OCI-LY1 (cell line): ENCODE results near the gene SLC1A4.

Experiments
- H2AFZ ChIP-seq: fragments of 200-600 bp; sonication (generic), shearing (Covaris generic); 2 replicates; pipeline ENCODE4 v1.6.0; 2014; ENCODE audit warnings: antibody characterized with exemption, mild to moderate bottlenecking, low read length
- H3F3A ChIP-seq: fragments of 200-600 bp; sonication (generic), shearing (Covaris generic); 2 replicates; pipeline ENCODE4 v1.6.0; 2014; ENCODE audit warnings: mild to moderate bottlenecking, antibody characterized with exemption, low read length, moderate library complexity; ENCODE audit not compliant: insufficient read depth
- H3K27ac ChIP-seq: fragments of 200-600 bp; sonication (generic); 2 replicates; pipeline ENCODE4 v1.5.1; 2014; ENCODE audit warnings: low read length, mixed run types, mild to moderate bottlenecking, low read depth; ENCODE audit not compliant: poor library complexity, severe bottlenecking
- H3K27me3 ChIP-seq: fragments of 200-600 bp; sonication (generic); 2 replicates; pipeline ENCODE4 v1.6.0; 2014; ENCODE audit warnings: antibody characterized with exemption, mild to moderate bottlenecking, low read length, moderate library complexity; ENCODE audit not compliant: insufficient read depth
- H3K36me3 ChIP-seq: fragments of 200-600 bp; sonication (generic); 2 replicates; pipeline ENCODE4 v1.6.1; 2014; ENCODE audit warnings: mild to moderate bottlenecking, antibody characterized with exemption, low read length, moderate library complexity, mixed read lengths; ENCODE audit not compliant: insufficient read depth
- H3K4me1 ChIP-seq: fragments of 200-600 bp; sonication (generic); 2 replicates; pipeline ENCODE4 v1.5.1; 2014; ENCODE audit warnings: mild to moderate bottlenecking, low read length, moderate library complexity; ENCODE audit not compliant: insufficient read depth, severe bottlenecking
- H3K4me2 ChIP-seq: fragments of 200-600 bp; sonication (generic), shearing (Covaris generic); 2 replicates; pipeline ENCODE4 v1.6.1; 2014; ENCODE audit warnings: low read length
- H3K4me3 ChIP-seq: fragments of 200-600 bp; sonication (generic); 2 replicates; pipeline ENCODE4 v1.5.1; 2014; ENCODE audit warnings: low read length, low read depth, mild to moderate bottlenecking, mixed read lengths; ENCODE audit not compliant: poor library complexity, severe bottlenecking
- H3K79me2 ChIP-seq: fragments of 200-600 bp; shearing (Covaris generic); 2 replicates; pipeline ENCODE4 v1.6.1; 2016; ENCODE audit warnings: mixed run types, low read length, mixed read lengths; ENCODE audit not compliant: insufficient read depth
- H3K9ac ChIP-seq: fragments of 200-600 bp; sonication (generic), shearing (Covaris generic); 2 replicates; pipeline ENCODE4 v1.6.1; 2014; ENCODE audit warnings: mild to moderate bottlenecking, low read length, mixed read lengths
- H3K9me2 ChIP-seq: fragments of 200-600 bp; sonication (generic), shearing (Covaris generic); 2 replicates; pipeline ENCODE4 v1.6.1; 2014; ENCODE audit warnings: low read depth, mild to moderate bottlenecking, low read length, mixed read lengths
- H3K9me3 ChIP-seq: fragments of 200-600 bp; shearing (Covaris generic); 2 replicates; pipeline ENCODE4 v1.6.1; 2014; ENCODE audit warnings: low read length, mixed read lengths
- H4K20me1 ChIP-seq: fragments of 200-600 bp; sonication (generic), shearing (Covaris generic); 2 replicates; pipeline ENCODE4 v1.6.0; 2016; ENCODE audit warnings: mild to moderate bottlenecking, low read length; ENCODE audit not compliant: insufficient read depth
- CTCF ChIP-seq: fragments of 200-600 bp; sonication (generic), shearing (Covaris generic); IDR thresholded peaks from 2 replicates; pipeline ENCODE4 v1.5.1; 2017; ENCODE audit warnings: mild to moderate bottlenecking, antibody characterized with exemption, low read length, moderate library complexity, mixed read lengths
- EZH2 ChIP-seq: fragments of 200-600 bp; sonication (generic), shearing (Covaris generic); IDR thresholded peaks from 2 replicates; pipeline ENCODE4 v1.8.0; 2017; ENCODE audit warnings: borderline replicate concordance, mixed run types, mild to moderate bottlenecking, antibody characterized with exemption, low read length, moderate library complexity, mixed read lengths

Gene SLC1A4

DNA sequence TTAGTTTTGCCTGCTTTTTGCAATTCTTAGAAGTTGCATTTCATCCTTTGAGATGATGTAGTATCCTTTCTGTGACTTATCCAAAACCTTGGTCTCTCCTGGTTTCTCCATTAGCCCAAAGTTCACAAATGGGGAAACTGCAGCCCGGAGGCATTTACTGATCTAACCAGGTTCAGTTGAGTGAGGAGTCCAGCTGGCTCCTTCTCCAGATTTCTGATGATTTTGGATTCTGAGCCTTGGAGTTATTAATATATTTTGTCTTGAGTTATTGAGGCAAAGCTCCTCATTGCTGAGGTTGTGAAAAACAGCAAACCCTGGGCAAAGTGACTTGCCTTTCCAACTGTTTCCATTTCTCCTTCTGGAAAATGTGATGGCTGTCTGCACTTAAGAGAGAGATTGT lies 1.7 kb downstream of the SLC1A4 start:
- Histone ChIP-seq H3F3A (0 out of 2 replicates have a peak, but pooled peaks cover 7% of the 10 kb centered on the region), H3K36me3 (peaks cover 38% of the 10 kb centered on the region), H3K27ac (peak overlapping the region; percentile 66), H3K9me2 (no peaks in the 10 kb centered on the region), H3K4me1 (peaks cover 73% of the 10 kb centered on the region), H2AFZ (no peak overlapping the region), H4K20me1 (no peaks in the 10 kb centered on the region), H3K27me3 (no peaks in the 10 kb centered on the region), H3K9me3 (no peaks in the 10 kb centered on the region), H3K79me2 (peaks cover 61% of the 10 kb centered on the region), H3K4me3 (peak overlapping the region; percentile 98), H3K4me2 (peak overlapping the region; percentile 87), H3K9ac (peak overlapping the region; percentile 95)
- TF ChIP-seq EZH2: no peak
- TF ChIP-seq CTCF: no peak

GRCh38 chr2:64992218-64992617 lies 3.0 kb downstream of the SLC1A4 start:
- Histone ChIP-seq H3K9me3 (no peaks in the 10 kb centered on the region), H3K79me2 (peaks cover 75% of the 10 kb centered on the region), H3K9ac (peak overlapping the region; percentile 55), H3F3A (no peaks in the 10 kb centered on the region), H3K4me2 (peak overlapping the region; percentile 87), H3K27me3 (no peaks in the 10 kb centered on the region), H3K4me1 (peaks cover 71% of the 10 kb centered on the region), H3K4me3 (peak overlapping the region; percentile 98), H3K9me2 (no peaks in the 10 kb centered on the region), H3K36me3 (peaks cover 49% of the 10 kb centered on the region), H4K20me1 (no peaks in the 10 kb centered on the region), H3K27ac (peak overlapping the region; percentile 69), H2AFZ (no peak overlapping the region)
- TF ChIP-seq CTCF (no peak), EZH2 (no peak)

DNA sequence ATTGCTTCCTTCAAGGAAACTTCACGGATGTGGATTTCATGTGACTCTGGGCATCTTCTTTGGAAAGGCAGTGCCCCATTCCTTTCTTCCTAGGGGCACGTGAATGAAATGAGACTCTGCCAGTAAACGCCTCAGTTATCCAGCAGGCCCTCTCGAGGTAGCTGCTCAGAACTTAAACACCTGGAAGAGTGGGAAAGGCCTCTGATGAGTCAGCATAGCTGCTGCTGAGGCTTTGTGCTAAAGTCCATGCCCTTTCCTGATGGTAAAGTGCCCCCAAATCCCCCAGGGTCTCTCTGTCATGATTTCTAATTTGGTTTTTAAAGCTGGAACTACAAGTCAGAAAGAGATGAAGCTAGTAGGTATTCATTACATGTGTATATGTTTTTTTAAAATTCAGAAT lies 3.8 kb downstream of the SLC1A4 start:
- H3K9me3 ChIP-seq: no peaks in the 10 kb centered on the region
- H3K36me3 ChIP-seq: peaks cover 49% of the 10 kb centered on the region
- H3F3A ChIP-seq: no peaks in the 10 kb centered on the region
- no peaks in the 10 kb centered on the region for H3K9me2 ChIP-seq
- peak overlapping the region; percentile 87 for H3K4me2 ChIP-seq
- TF ChIP-seq EZH2: no peak
- TF ChIP-seq CTCF: no peak
- no peaks in the 10 kb centered on the region for H3K27me3 ChIP-seq
- peak overlapping the region; percentile 98 for H3K4me3 ChIP-seq
- H3K4me1 ChIP-seq: peaks cover 70% of the 10 kb centered on the region
- no peaks in the 10 kb centered on the region for H4K20me1 ChIP-seq
- peak overlapping the region; percentile 69 for H3K27ac ChIP-seq
- peak overlapping the region; percentile 55; the same call in 1 of the 2 replicates for H3K9ac ChIP-seq
- H3K79me2 ChIP-seq: peaks cover 80% of the 10 kb centered on the region
- H2AFZ ChIP-seq: no peak overlapping the region
